GM12891 (cell line): ENCODE data around the gene MROH9.

Experiments
- POLR2A ChIP-seq: IDR thresholded peaks from 2 replicates; pipeline ENCODE4 v1.6.1; 2011; ENCODE audit warnings: low read depth, low read length, control low read depth
- POLR2AphosphoS5 ChIP-seq: IDR thresholded peaks from 2 replicates; pipeline ENCODE4 v1.6.1; 2011; ENCODE audit warnings: low read depth, low read length, control low read depth
- POU2F2 ChIP-seq: IDR thresholded peaks from 2 replicates; pipeline ENCODE4 v1.6.1; 2011; ENCODE audit warnings: low read depth, mild to moderate bottlenecking, control low read depth, low read length, moderate library complexity
- TAF1 ChIP-seq: IDR thresholded peaks from 2 replicates; pipeline ENCODE4 v1.6.1; 2011; ENCODE audit warnings: low read depth, low read length, control low read depth

DNA sequence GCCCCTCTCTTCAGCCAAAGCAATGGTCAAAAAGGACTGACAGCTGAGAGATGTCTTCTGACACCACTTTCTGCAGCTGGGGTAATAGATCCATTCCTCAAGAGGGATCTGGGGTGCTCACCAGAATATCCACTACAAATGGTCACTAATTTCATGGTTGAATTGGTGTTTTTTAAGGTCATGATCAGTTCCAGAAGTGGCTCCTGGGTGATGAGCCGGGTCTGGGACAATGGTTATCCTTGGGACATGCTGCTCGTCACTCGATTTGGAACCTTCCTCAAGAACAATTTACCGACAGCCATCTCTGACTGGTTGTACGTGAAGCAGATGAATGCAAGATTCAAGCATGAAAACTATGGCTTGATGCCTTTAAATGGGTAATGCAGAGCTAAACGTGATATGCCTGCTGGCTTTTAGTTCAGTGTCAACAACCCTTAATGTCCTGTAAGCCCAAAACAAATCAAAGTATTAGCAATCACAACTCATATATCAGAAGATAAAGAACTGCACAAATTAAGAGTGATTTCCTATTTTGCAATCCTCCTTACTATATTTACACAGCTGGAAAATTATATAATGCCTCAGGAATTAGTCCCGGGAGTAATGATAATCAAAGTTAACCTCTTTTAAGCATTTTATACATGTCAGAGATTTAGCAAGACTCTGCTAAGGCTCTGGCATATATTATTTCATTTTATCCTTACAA is 175.4 kb downstream of the MROH9 start:
- TF ChIP-seq POLR2A = no peak
- no peak for TF ChIP-seq TAF1
- no peak for TF ChIP-seq POLR2AphosphoS5
- no peak for TF ChIP-seq POU2F2
